Keratinocyte (primary cell): ENCODE data around the gene SF3B6. TPM values are rescaled to one million over a fixed set of nuclear protein-coding genes. Genes with fewer than 3 reads are reported as not detected.

Source experiments
- DNase-seq: peaks from one replicate; pipeline ENCODE4 v3.0.0-alpha.2; 2011; ENCODE audit warnings: low read depth, missing footprints, low spot score
- FAIRE-seq: peaks from 2 replicates; lab custom pipeline; 2011; peaks lifted over from hg19 to GRCh38; lab: Jason Lieb, UNC
- H2AFZ ChIP-seq: 2 replicates; pipeline ENCODE4 v1.6.0; 2012; ENCODE audit warnings: low read length, control low read depth, inconsistent platforms; ENCODE audit not compliant: control insufficient read depth
- H3K27ac ChIP-seq: 2 replicates; pipeline ENCODE4 v1.5.1; 2011; ENCODE audit warnings: low read length; ENCODE audit not compliant: control insufficient read depth, insufficient read depth
- H3K27me3 ChIP-seq: 3 replicates; pipeline ENCODE4 v1.6.0; 2011; ENCODE audit warnings: low read length; ENCODE audit not compliant: control insufficient read depth, insufficient read depth; ENCODE audit errors: extremely low read depth
- H3K36me3 ChIP-seq, 2 experiments: 2 replicates in 1 of 2; 3 replicates in 1 of 2; pipeline ENCODE4 v1.5.1; 2011; ENCODE audit warnings: low read length in 2 of 2, mild to moderate bottlenecking in 1 of 2; ENCODE audit not compliant: control insufficient read depth in 2 of 2, insufficient read depth in 2 of 2; ENCODE audit errors: extremely low read depth in 1 of 2
- H3K4me1 ChIP-seq: 3 replicates; pipeline ENCODE4 v1.5.1; 2011; ENCODE audit warnings: low read length; ENCODE audit not compliant: control insufficient read depth, insufficient read depth; ENCODE audit errors: extremely low read depth
- H3K4me2 ChIP-seq: 3 replicates; pipeline ENCODE4 v1.6.0; 2011; ENCODE audit warnings: low read depth, low read length; ENCODE audit not compliant: control insufficient read depth, insufficient read depth; ENCODE audit errors: extremely low read depth
- H3K4me3 ChIP-seq, 3 experiments: fragments of 200-600 bp in 1 of 3; sonication (generic) in 1 of 3; 2 replicates in 2 of 3; 3 replicates in 1 of 3; pipeline ENCODE4 v1.5.1; 2011 to 2016; ENCODE audit warnings: low read length in 3 of 3, mild to moderate bottlenecking in 3 of 3, control low read depth in 2 of 3, inconsistent platforms in 1 of 3, low read depth in 1 of 3, mixed read lengths in 1 of 3, mixed run types in 1 of 3, moderate library complexity in 1 of 3; ENCODE audit not compliant: control insufficient read depth in 2 of 3, insufficient read depth in 2 of 3; ENCODE audit errors: extremely low read depth in 1 of 3
- H3K79me2 ChIP-seq: 2 replicates; pipeline ENCODE4 v1.6.0; 2012; ENCODE audit warnings: low read length; ENCODE audit not compliant: control insufficient read depth, insufficient read depth
- H3K9ac ChIP-seq: 3 replicates; pipeline ENCODE4 v1.6.0; 2011; ENCODE audit warnings: low read length; ENCODE audit not compliant: control insufficient read depth, insufficient read depth; ENCODE audit errors: extremely low read depth
- H3K9me1 ChIP-seq: 3 replicates; pipeline ENCODE4 v1.6.0; 2011; ENCODE audit warnings: low read length; ENCODE audit not compliant: control insufficient read depth, insufficient read depth; ENCODE audit errors: extremely low read depth
- H3K9me3 ChIP-seq: 2 replicates; pipeline ENCODE4 v1.5.1; 2012; ENCODE audit warnings: low read depth, low read length; ENCODE audit not compliant: control insufficient read depth
- H4K20me1 ChIP-seq: 3 replicates; pipeline ENCODE4 v1.6.0; 2011; ENCODE audit warnings: low read length; ENCODE audit not compliant: control insufficient read depth, insufficient read depth; ENCODE audit errors: extremely low read depth
- EZH2 ChIP-seq: IDR thresholded peaks from one replicate; pipeline ENCODE4 v1.6.1; 2012; ENCODE audit warnings: inconsistent platforms, mild to moderate bottlenecking, low read length, moderate library complexity
- dilution Hi-C: fragments of 300-500 bp; cut with MboI; formaldehyde crosslinking; loops from one replicate; pipeline ENCODE4 v1.7.0; 2020; ENCODE audit warnings: low sequenced_read_pairs; ENCODE audit not compliant: extremely low pct_ligation_motif_present
- polyA plus RNA-seq, 5 experiments: library from polyadenylated mRNA; depleted of rRNA in 3 of 5; stranded (reverse) in 3 of 5; stranded (forward) in 1 of 5; unstranded in 1 of 5; fragments of >200 nt; gene quantifications; 1 replicate in 1 of 5; 2 replicates in 3 of 5; 3 replicates in 1 of 5; pipeline versions ENCODE4 v1.2.1 to v1.2.3, GENCODE V29; 2011 to 2012; ENCODE audit warnings: missing spikeins in 2 of 5, low read depth in 1 of 5, low replicate concordance in 1 of 5
- TF ChIP-seq, protein P1 (sequence below), 3 experiments: IDR thresholded peaks in 1 of 3; conservative IDR thresholded peaks in 1 of 3; optimal IDR thresholded peaks in 1 of 3; 2 replicates in 2 of 3; 3 replicates in 1 of 3; pipeline versions ENCODE3 to v1.5.1; 2011; ENCODE audit warnings: low read length in 3 of 3, mild to moderate bottlenecking in 3 of 3, moderate library complexity in 2 of 3, control low read depth in 1 of 3, inconsistent platforms in 1 of 3; ENCODE audit not compliant: insufficient read depth in 2 of 3; ENCODE audit errors: extremely low read depth in 1 of 3

The SF3B6 gene
- polyA plus RNA-seq, 1 donor (not counting 4 experiments of a cell fraction or from before 2014, with no cell fraction given), result 347 TPM

DNA sequence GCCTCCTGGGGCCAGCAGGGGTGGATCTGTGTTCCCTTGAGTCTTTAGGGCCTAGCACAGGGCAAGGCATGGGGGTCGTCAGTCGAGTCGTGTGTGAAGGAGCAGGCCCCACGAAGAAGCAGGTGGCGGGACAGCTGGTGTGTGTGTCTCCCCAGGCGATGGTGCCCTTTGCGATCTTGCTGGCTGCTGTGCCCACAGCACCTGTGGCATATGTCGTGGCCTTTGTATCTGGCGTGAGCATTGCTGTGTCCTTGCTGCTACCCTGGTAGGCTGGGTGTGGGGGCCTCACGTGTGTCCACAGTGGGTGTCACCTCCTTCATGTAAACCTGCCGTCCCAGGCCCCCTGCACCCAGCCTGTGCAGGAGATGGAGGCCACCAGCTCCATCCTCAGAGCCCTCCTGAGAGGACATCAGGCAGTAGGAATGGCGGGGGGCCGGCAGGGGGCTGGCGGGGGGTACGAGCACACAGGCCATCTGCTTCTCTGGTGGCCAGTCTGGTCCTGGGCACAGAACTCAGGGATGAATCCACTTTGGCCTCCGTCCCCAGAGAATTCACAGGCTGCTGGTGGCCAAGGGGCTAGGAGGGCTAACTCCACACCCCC lies 53.1 kb downstream of the SF3B6 start:
- Histone ChIP-seq H3K9ac (no peak overlapping the region), H3K79me2 (no peaks in the 10 kb centered on the region), H3K27me3 (no peaks in the 10 kb centered on the region), H3K4me2 (no peak overlapping the region), H4K20me1 (no peaks in the 10 kb centered on the region), H3K4me3 (no peak overlapping the region), H3K36me3 (peaks cover 1 to 4% of the 10 kb centered on the region in 2 experiments), H3K4me1 (peaks cover 3% of the 10 kb centered on the region), H3K27ac (no peak overlapping the region), H3K9me1 (no peaks in the 10 kb centered on the region), H3K9me3 (no peaks in the 10 kb centered on the region), H2AFZ (no peak overlapping the region)
- FAIRE-seq (no peak), DNase-seq (no peak)
- TF ChIP-seq, protein P1, sequence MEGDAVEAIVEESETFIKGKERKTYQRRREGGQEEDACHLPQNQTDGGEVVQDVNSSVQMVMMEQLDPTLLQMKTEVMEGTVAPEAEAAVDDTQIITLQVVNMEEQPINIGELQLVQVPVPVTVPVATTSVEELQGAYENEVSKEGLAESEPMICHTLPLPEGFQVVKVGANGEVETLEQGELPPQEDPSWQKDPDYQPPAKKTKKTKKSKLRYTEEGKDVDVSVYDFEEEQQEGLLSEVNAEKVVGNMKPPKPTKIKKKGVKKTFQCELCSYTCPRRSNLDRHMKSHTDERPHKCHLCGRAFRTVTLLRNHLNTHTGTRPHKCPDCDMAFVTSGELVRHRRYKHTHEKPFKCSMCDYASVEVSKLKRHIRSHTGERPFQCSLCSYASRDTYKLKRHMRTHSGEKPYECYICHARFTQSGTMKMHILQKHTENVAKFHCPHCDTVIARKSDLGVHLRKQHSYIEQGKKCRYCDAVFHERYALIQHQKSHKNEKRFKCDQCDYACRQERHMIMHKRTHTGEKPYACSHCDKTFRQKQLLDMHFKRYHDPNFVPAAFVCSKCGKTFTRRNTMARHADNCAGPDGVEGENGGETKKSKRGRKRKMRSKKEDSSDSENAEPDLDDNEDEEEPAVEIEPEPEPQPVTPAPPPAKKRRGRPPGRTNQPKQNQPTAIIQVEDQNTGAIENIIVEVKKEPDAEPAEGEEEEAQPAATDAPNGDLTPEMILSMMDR (optimal IDR thresholded peaks at IDR 0.05 in 1 of 3, IDR thresholded peaks at IDR 0.05 in 1 of 3, conservative IDR thresholded peaks at IDR 0.05 in 1 of 3; ENCODE audit: extremely low read depth in 1 of 3, insufficient read depth in 2 of 3, low read length in 3 of 3), result no peak
- no peak for TF ChIP-seq EZH2
- dilution Hi-C loops, result no loop called here

DNA sequence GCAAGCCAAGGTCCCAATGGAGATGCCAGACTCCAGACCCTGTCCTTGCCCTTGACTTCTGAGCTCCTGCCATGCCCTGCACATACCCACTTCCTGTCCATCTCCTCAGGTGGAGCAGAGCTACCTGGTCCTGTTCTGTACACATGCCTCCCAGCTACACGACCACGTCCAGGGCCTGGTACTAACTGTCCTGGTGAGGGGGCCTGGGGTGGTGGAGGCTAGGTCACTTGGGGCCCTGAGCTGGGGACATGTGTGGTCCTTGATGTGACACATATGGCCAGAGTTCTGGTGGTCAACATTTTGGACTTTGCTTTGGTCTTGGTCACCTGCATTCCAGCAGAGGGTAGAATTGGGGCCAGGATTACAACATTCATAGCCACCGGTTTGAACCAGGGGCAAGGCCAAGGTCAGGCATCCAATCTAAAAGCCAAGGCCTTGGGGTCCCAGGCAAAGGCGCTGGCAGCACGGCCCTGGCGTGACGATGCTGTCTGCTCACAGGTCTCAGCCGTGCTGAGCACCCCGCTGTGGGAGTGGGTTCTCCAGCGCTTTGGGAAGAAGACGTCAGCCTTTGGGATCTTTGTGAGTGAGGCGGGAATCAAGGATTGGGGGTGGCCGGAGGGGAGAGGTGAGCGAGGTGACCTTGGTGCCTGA lies 53.7 kb downstream of the SF3B6 start:
- Histone ChIP-seq H3K36me3 (peaks cover 1 to 4% of the 10 kb centered on the region in 2 experiments), H3K4me1 (peaks cover 3% of the 10 kb centered on the region), H3K9me3 (no peaks in the 10 kb centered on the region), H3K79me2 (no peaks in the 10 kb centered on the region), H3K9me1 (no peaks in the 10 kb centered on the region), H3K4me2 (no peak overlapping the region), H3K27ac (no peak overlapping the region), H4K20me1 (no peaks in the 10 kb centered on the region), H2AFZ (no peak overlapping the region), H3K9ac (no peak overlapping the region), H3K27me3 (no peaks in the 10 kb centered on the region), H3K4me3 (no peak overlapping the region)
- dilution Hi-C loops, result no loop called here
- DNase-seq (no peak), FAIRE-seq (no peak)
- no peak for TF ChIP-seq EZH2
- TF ChIP-seq, protein P1 (optimal IDR thresholded peaks at IDR 0.05 in 1 of 3, IDR thresholded peaks at IDR 0.05 in 1 of 3, conservative IDR thresholded peaks at IDR 0.05 in 1 of 3; ENCODE audit: extremely low read depth in 1 of 3, insufficient read depth in 2 of 3, low read length in 3 of 3), result no peak
